SK-N-DZ (cell line): ENCODE data around the gene PTPDC1. TPM values are rescaled to one million over a fixed set of nuclear protein-coding genes. Genes with fewer than 3 reads are reported as not detected.

ENCODE experiments used
- DNase-seq: peaks from one replicate; pipeline ENCODE4 v3.0.0-alpha.2; 2015; ENCODE audit warnings: low spot score
- polyA plus RNA-seq, 2 experiments: library from polyadenylated mRNA; depleted of rRNA; stranded (reverse); fragments of >200 nt; gene quantifications; 2 replicates each; pipeline ENCODE4 v1.2.3, GENCODE V29; 2014

PTPDC1 gene
- 12.6 and 15.4 TPM in 2 replicates for polyA plus RNA-seq (2014; cell fraction: cytosol; rRNA removed)
- polyA plus RNA-seq (2014; cell fraction: nucleus; rRNA removed): 26.7 and 35.5 TPM in 2 replicates

DNA sequence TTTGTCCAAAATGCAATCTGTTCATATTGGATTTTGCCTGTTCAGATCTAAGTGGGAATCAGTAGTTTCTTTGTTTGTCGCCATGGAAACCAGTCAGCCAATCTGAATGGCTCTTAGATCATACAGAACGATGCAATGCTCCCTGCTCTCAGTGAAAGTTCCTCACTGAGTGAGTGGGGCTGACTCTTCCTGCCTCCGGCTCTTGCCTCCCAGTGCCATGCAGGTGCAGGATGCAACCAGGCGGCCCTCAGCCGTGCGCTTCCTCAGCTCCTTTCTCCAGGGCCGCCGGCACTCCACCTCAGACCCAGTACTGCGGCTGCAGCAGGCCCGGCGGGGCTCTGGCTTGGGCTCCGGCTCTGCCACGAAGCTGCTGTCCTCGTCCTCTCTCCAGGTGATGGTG, at the start of gene PTPDC1:
TSS of gene PTPDC1 (plus strand) at position 151 of the 400 bp plus-strand sequence. CDS start at position 218, 67 bp downstream.
- DNase-seq: peak; percentile 24

DNA sequence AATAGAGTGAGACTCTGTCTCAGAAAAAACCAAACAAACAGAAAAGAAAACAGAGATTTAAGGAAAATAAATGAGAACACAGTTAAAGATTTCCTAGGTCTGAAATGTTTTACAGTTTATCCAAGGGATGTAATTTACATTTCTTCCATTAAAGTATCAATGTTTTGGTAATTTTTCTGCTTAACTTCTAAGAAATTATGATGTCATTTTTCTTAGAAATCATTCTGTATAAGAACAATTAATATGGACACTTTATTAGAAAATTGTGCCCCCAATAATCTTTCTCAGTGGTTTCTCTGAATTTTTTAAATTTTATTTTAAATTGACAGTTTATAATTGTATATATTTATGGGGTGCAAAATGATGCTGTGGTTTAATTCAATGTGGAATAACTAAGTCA, 49.8 kb upstream of the PTPDC1 start:
- no peak for DNase-seq

- no peak for DNase-seq
These were observed 44.5 kb upstream of the PTPDC1 start for GRCh38 chr9:94039786-94040185.

- no peak for DNase-seq
These were observed 41.5 kb upstream of the PTPDC1 start for GRCh38 chr9:94042516-94043360.

GRCh38 chr9:94054716-94055115, 29.5 kb upstream of the PTPDC1 start:
- DNase-seq: no peak

- DNase-seq: no peak
These were observed 27.8 kb upstream of the PTPDC1 start for GRCh38 chr9:94056442-94056974.

GRCh38 chr9:94057918-94058317, 26.3 kb upstream of the PTPDC1 start:
- DNase-seq: no peak

DNA sequence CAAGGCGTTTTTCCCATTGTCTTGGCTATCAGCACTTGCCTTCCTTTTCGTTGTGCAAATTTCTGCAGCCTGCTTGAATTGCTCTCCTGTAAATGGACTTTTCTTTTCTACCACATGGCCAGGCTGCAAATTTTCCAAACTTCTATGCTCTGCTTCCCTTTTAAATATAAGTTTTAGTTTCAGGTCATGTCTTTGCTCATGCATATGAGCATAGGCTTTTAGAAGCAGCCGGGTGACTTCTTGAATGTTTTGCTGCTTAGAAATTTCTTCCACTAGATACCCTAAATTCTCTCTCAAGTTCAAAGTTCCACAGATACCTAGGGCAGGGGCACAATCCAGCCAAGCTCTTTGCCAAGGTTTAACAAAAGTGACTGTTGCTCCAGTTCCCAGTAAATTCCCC, 22.4 kb upstream of the PTPDC1 start:
- DNase-seq: no peak

- DNase-seq: peak; percentile 67
These were observed 18.7 kb upstream of the PTPDC1 start for GRCh38 chr9:94065535-94065961.

DNA sequence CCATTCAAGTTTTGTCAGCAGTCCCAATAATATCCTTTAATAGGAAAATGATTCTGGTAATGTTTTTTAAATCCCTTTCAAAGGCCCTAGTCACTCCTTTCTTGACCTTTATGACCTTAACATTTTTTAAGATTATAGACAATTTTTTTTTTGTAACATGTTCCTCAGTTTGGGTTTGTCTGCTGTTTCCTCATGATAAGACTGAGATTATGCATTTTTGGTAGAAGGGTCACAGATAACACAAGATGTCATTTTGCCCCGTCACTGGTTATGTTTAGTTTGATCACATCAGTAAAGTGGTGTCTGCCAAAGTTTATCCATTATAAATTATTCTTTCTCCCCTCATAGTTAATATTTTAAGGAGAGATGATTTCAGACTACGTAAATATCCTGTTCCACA, 16.0 kb upstream of the PTPDC1 start:
- no peak for DNase-seq

GRCh38 chr9:94076557-94076956, 7.7 kb upstream of the PTPDC1 start:
- no peak for DNase-seq

DNA sequence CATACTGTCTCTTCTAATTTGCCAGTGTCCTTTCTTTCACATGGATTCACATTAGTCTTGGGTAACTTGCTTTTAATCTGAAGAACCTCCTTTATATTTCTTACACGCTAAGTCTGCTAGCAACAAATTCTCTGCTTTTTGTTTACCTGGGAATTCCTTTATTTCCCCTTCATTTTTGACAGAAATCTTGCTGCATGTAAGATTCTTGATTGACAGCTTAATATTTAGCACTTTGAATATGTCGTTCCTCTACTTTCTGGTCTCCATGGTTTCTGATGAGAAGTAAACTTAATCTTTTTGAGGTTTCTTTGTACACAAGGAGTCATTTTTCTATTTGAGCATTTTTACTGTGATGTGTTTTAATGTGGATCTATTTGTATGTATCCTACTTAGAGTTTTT, 6.2 kb upstream of the PTPDC1 start:
- DNase-seq: no peak

DNA sequence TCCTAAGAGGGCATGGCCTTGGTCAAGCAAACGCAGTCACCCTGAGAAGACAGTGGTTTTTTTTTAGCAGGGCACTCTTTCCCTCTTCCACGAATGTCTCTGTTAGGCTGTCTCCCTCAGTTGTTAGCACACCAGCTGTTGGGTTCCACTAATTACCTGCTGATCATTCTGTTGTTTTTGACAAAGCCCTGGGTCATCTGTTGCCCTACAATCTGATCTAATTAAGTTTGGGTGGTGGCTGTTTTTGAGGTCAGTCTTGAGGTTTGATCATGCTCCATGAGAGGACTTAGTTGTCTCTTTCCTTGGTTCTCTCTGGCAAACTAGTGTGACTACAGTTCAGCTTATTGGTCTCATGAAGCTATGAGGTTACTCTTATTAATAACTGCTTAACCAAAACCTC, 5.0 kb upstream of the PTPDC1 start:
- peak; percentile 4 for DNase-seq

DNA sequence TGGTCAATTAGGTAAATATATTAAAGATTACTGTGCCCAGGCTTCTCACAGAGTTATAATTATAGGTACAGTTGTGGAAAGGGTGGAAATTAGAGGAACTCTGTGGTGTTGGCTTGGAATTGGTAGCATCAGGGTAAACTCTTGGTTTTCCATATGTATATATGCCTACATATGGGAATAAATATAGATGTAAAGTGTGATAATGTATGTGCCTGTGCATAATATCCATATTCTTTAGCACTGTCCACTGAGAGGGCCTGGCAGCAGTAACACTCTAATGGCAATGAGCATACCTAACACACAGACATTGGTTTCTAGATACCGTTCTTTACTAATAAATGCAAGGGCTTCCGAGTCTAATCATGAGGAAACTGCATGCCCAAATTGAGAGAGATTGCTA, 4.0 kb upstream of the PTPDC1 start:
- DNase-seq: no peak

DNA sequence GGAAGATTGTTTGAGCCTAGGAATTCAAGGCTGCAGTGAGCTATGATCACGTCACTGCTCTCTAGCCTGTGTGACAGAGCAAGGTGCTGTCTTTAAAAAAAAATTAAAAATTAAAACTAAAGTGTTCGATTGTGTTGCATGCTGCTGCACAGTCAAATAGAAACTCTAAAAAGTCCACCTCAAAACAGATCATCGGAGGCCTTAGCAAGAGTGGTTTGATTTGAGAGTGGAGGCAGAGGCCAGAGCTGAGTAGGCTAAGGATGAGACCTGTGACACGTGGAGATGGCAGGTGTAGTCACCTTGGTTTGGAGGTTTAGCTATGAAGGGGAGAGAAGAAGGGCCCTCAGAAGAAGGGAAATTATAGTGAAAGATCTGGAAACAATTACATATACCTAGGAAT, 2.8 kb upstream of the PTPDC1 start:
- no peak for DNase-seq

DNA sequence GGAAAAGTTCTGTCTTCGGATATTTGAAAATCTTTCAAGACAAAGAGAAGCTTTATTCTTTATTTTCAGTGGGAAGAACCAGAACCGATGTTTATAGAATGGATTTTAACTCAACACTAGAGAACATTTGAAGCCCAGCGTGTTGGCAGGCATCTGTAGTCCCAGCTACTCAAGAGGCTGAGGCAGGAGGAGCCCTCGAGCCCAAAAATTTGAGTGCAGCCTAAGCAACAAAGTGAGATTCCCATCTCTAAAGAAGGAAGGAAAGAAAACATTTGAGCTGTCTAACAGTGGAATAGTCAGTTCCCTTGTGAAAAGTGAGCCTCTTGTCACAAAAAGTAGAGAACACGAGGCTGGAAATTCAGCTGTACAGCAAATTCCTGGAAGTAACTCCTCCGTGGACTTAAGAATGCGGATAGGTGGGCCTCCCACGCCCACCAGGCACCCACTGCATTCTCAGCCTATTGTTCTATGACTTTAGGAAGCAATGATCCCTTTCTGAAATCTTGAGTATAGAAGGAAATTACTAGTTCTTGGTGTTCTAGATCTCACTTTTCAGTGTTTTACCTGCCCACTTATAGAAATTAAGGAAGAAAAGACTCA, 2.3 kb upstream of the PTPDC1 start:
- DNase-seq: no peak

- DNase-seq: no peak
These were observed 1.7 kb upstream of the PTPDC1 start for GRCh38 chr9:94082553-94082952.

DNA sequence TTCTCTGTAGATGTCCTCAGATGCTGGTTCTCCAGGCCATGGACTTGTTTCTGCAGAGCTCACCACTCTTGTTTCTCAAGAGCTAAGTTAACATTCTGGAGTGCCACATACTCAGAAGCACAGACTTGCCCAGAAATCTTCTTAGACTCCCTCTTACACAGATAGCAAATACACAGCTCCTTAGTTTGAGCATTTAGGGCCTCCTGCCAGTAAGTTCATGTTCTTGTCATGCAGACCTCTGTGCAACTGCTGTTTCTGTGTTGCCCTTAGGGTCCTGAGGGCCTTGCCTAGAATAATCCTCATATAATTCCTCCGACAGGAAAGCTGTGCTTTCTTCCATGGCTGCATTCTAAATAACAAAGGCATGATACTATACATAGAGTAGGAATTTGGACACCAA, 1.3 kb upstream of the PTPDC1 start:
- DNase-seq: no peak

GRCh38 chr9:94083384-94083783, 880 bp upstream of the PTPDC1 start:
- DNase-seq: no peak

- no peak for DNase-seq
These were observed 887 bp downstream of the PTPDC1 start for GRCh38 chr9:94085062-94085639.

GRCh38 chr9:94086486-94087345, 2.5 kb downstream of the PTPDC1 start:
- no peak for DNase-seq
